ENCODE measurements around the gene KRTAP5-3.

Gene KRTAP5-3

DNA sequence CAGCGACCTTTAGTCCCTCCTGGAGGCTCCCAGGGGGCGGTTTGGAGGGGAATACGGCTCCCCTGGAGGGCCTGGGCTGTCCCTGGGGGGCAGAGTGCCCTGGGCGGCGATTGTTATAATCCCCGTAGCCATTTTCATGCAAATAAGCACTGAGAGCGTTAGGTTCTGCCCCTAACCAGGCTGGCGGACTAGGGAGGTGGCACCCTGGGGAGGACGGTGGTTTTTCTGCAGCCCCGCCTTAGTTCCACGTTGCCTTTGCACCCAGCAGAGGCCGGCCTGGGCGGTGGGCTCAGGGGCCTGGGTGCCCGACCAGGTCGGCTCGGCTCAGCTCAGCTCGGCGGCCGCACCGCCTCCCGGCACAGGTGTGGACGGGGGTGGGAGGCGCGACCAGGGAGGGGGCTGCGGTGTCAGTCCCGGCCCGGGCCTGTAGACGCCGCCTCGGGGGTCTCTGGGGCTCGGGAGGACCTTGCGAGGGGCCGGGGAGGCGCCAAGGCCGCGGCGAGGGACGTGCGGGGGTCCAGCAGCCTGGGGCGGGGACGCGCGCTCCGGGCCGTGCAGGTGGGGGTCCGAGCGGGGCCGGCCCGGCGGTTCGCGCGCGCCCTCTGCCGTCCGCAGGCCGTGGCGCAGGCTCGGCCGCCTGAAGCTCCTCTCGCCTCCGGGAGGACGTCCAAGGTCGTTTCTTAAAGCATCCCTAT is 33.9 kb downstream of the KRTAP5-3 start:
- H3K4me3 ChIP-seq (ENCODE audit: low read depth, low read length) = peak overlapping the region; percentile 67

DNA sequence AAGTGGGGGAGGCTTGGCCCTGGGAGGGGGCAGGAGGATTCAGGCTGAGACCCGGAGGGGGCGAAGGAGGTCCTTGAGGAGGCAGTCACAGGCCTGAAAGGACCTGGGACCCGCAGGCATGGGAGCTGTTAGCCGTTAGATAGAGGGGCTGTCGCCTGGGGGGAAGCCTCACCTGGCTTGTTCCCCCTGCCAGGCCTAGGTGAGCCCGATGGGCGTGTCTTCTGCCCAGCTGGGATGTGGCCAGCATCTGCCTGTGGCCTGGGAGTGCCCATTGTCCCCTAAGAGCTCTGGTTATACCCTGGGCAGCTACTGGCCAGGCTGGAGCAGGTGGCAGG is 34.4 kb downstream of the KRTAP5-3 start:
- DNase-seq (ENCODE audit: low read depth) = peak; percentile 67
- H3K4me3 ChIP-seq (ENCODE audit: low read depth, low read length) = peak overlapping the region; percentile 67
- TF ChIP-seq, protein P1, sequence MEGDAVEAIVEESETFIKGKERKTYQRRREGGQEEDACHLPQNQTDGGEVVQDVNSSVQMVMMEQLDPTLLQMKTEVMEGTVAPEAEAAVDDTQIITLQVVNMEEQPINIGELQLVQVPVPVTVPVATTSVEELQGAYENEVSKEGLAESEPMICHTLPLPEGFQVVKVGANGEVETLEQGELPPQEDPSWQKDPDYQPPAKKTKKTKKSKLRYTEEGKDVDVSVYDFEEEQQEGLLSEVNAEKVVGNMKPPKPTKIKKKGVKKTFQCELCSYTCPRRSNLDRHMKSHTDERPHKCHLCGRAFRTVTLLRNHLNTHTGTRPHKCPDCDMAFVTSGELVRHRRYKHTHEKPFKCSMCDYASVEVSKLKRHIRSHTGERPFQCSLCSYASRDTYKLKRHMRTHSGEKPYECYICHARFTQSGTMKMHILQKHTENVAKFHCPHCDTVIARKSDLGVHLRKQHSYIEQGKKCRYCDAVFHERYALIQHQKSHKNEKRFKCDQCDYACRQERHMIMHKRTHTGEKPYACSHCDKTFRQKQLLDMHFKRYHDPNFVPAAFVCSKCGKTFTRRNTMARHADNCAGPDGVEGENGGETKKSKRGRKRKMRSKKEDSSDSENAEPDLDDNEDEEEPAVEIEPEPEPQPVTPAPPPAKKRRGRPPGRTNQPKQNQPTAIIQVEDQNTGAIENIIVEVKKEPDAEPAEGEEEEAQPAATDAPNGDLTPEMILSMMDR (IDR thresholded peaks at IDR 0.05; ENCODE audit: control insufficient read depth, extremely low read depth, insufficient read depth) = no peak

More for the DNA sequence above, 33.9 kb downstream of the KRTAP5-3 start:
- TF ChIP-seq, protein P1 (IDR thresholded peaks at IDR 0.05; ENCODE audit: control insufficient read depth, extremely low read depth, insufficient read depth) = peak; percentile 92
- DNase-seq (ENCODE audit: low read depth) = no peak

DNA sequence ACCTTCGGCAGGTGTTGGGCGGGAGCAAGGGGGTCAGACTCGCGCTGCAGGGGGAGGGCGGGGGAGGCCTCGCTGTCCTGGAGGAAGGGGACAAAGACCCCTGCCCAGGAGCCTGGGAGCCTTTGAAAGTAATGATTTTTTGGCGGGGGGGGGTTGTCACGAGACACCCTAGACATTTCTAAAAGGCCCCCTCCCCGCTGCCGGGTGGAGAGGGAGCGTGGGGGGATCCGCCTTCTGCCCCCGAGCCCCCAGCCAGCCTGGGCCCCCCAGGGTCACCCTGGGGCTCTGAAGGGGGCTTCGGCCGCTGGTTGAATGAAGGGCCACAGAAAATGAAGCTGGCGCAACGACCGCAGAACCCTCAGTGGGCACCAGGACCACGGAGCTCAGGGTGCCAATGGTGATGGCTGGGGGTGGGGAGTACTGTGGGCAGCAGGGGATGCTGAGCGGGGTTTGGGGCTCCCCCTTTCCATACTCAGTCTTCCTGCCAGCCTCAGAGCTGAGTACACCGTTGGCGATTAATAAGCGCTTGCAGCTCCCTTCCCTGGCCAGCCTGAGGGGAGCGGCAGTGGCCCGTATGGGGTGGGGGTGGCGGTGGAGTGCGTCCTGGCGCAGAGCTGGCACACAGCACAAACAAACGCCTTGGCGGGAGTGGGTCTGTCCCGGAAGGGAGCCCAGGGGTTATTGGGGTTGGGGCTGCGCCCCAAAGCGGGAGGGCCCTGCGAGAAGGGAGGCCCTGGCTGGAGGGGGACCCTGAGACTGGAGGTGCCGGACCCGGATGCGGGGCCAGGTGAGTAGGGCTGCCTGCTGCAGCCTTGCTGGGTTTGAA is 35.0 kb downstream of the KRTAP5-3 start:
- TF ChIP-seq, protein P1 (IDR thresholded peaks at IDR 0.05; ENCODE audit: control insufficient read depth, extremely low read depth, insufficient read depth) = no peak
- no peak for DNase-seq (ENCODE audit: low read depth)
- peak overlapping the region; percentile 67 for H3K4me3 ChIP-seq (ENCODE audit: low read depth, low read length)

- TF ChIP-seq, protein P1 (IDR thresholded peaks at IDR 0.05; ENCODE audit: control insufficient read depth, extremely low read depth, insufficient read depth) = no peak
- no peak for DNase-seq (ENCODE audit: low read depth)
- peak within 1 kb of the TSS; percentile 83 for H3K4me3 ChIP-seq (ENCODE audit: low read depth, low read length)
Observed at GRCh38 chr11:1572197-1573076, 35.8 kb downstream of the KRTAP5-3 start, which contains the start of gene DUSP8. DUSP8 (minus strand) TSS chr11:1572271; CDS start chr11:1565826, 6,445 bp downstream.

GRCh38 chr11:1571760-1572196 is 36.5 kb downstream of the KRTAP5-3 start:
- H3K4me3 ChIP-seq (ENCODE audit: low read depth, low read length) = peak overlapping the region; percentile 83
- TF ChIP-seq, protein P1 (IDR thresholded peaks at IDR 0.05; ENCODE audit: control insufficient read depth, extremely low read depth, insufficient read depth) = no peak

GRCh38 chr11:1570896-1571759 is 37.1 kb downstream of the KRTAP5-3 start:
- DNase-seq (ENCODE audit: low read depth) = no peak
- TF ChIP-seq, protein P1 (IDR thresholded peaks at IDR 0.05; ENCODE audit: control insufficient read depth, extremely low read depth, insufficient read depth) = no peak
- peak overlapping the region; percentile 83 for H3K4me3 ChIP-seq (ENCODE audit: low read depth, low read length)

More at GRCh38 chr11:1571760-1572196, 36.5 kb downstream of the KRTAP5-3 start:
- DNase-seq (ENCODE audit: low read depth) = no peak

Measured in LNCaP clone FGC (cell line).